Tibial nerve (tissue), 4 donors: ENCODE data around the gene AFAP1L2.
A peak's percentile ranks its signal among the peaks of the same experiment; 100 is the strongest.

Source experiments
- CTCF ChIP-seq, 5 experiments: fragments of 200-600 bp in 3 of 5; fragments of 450-650 bp in 2 of 5; sonication (generic) in 3 of 5; IDR thresholded peaks; one replicate each; pipeline ENCODE4 v1.5.1; 2016 to 2019; ENCODE audit warnings: antibody characterized with exemption in 5 of 5, mild to moderate bottlenecking in 3 of 5, moderate library complexity in 2 of 5
- EP300 ChIP-seq, 2 donors: sonication (generic); formaldehyde crosslinking; IDR thresholded peaks; one replicate each; pipeline ENCODE4 v1.6.1; 2017; ENCODE audit warnings: antibody characterized with exemption in 2 of 2, mild to moderate bottlenecking in 1 of 2

GRCh38 chr10:114346176-114347031, 57.9 kb downstream of the AFAP1L2 start:
- no peak for TF ChIP-seq CTCF (IDR thresholded peaks at IDR 0.05)
- peak in 1 of 2 donors; percentile 75 for TF ChIP-seq EP300 (IDR thresholded peaks at IDR 0.05)
